Activated CD8-positive, alpha-beta memory T cell treated with anti-CD3 and anti-CD28 coated beads, Interleukin-2, amount 50 U/mL, for 1 hour (primary cell): Measurements from ENCODE around the gene CASD1.

Experiments used
- DNase-seq: peaks from one replicate; pipeline ENCODE4 v3.0.0-alpha.2; 2020; ENCODE audit errors: extremely low read depth

CASD1 gene

GRCh38 chr7:94509264-94509886, at the start of gene CASD1:
CASD1 (plus strand) TSS chr7:94509809; CDS start chr7:94510085, 276 bp downstream.
- no peak for DNase-seq

- DNase-seq: no peak
These were observed 43.1 kb upstream of the CASD1 start for GRCh38 chr7:94466516-94466915.

- DNase-seq: no peak
These were observed 38.0 kb upstream of the CASD1 start for GRCh38 chr7:94471604-94472003.

- no peak for DNase-seq
These were observed 37.0 kb upstream of the CASD1 start for GRCh38 chr7:94472608-94473007.

GRCh38 chr7:94476251-94476840, 33.3 kb upstream of the CASD1 start:
- no peak for DNase-seq

- DNase-seq: no peak
These were observed 31.7 kb upstream of the CASD1 start for GRCh38 chr7:94477878-94478277.

GRCh38 chr7:94478648-94479214, 30.9 kb upstream of the CASD1 start:
- DNase-seq: no peak

GRCh38 chr7:94481279-94481678, 28.3 kb upstream of the CASD1 start:
- no peak for DNase-seq

GRCh38 chr7:94482796-94483195, 26.8 kb upstream of the CASD1 start:
- DNase-seq: no peak

- DNase-seq: no peak
These were observed 25.8 kb upstream of the CASD1 start for GRCh38 chr7:94483843-94484242.

GRCh38 chr7:94486216-94486615, 23.4 kb upstream of the CASD1 start:
- no peak for DNase-seq

GRCh38 chr7:94491410-94491809, 18.2 kb upstream of the CASD1 start:
- no peak for DNase-seq

- DNase-seq: no peak
These were observed 17.0 kb upstream of the CASD1 start for GRCh38 chr7:94492601-94493000.

GRCh38 chr7:94497874-94498670, 11.5 kb upstream of the CASD1 start:
- DNase-seq: no peak

GRCh38 chr7:94498918-94499317, 10.7 kb upstream of the CASD1 start:
- no peak for DNase-seq

GRCh38 chr7:94507462-94507861, 2.1 kb upstream of the CASD1 start:
- DNase-seq: no peak

GRCh38 chr7:94507962-94508361, 1.6 kb upstream of the CASD1 start:
- DNase-seq: no peak

- DNase-seq: no peak
These were observed 425 bp downstream of the CASD1 start for GRCh38 chr7:94509887-94510581.

- DNase-seq: no peak
These were observed 1.2 kb downstream of the CASD1 start for GRCh38 chr7:94510582-94511496.

GRCh38 chr7:94511718-94512117, 2.1 kb downstream of the CASD1 start:
- no peak for DNase-seq
